HG03558 (cell line): ENCODE results near the gene B3GALNT2.
"Not testable (repeated sequence)": the region's sequence is repeated elsewhere in the genome, so short reads cannot be mapped to it uniquely, and the experiment has no call there.

Source experiments
- ATAC-seq: cut with Tn5 transposase; IDR thresholded peaks from one replicate; pipeline ENCODE4 v1.9.1; 2021; ENCODE audit warnings: moderate number of reproducible peaks; ENCODE audit not compliant: unreplicated experiment; ENCODE audit errors: extremely low read depth

The B3GALNT2 gene

DNA sequence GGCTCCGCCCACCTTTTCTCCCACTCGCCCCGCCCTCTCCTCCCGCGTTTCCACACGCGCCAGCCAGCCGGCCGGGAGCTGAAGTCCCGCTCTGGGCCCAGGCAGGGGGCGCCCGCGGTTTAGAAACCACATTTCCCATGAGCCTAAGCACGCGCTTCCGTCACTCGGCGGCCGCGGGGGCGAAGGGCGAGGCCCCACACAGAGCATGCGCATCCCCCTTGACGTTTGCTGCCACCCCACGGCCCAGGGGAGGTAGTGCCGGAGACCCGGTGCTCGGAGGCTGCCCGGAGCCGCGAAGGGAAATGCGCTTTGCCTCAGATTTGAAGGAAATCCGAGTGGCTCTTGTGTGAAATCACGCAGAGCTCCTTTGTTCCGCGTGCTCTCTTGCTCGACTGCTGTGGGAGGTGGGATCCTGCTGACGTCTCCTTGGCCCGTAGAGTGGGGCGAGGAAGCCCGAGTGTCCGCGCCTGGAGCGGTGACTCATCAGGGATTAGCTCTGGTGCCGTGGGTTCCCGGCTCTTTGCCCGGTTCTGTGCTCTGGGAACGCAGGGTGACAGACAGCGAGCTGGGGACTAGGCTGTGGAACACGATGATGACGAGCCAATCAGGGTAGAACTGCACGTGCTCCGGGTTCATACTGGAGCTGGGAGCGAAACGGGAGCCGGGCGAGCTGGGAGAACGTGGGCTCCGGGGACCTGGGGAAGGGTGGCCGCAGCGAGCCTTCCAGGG is 406 bp upstream of the B3GALNT2 start:
- ATAC-seq: peak; percentile 53

DNA sequence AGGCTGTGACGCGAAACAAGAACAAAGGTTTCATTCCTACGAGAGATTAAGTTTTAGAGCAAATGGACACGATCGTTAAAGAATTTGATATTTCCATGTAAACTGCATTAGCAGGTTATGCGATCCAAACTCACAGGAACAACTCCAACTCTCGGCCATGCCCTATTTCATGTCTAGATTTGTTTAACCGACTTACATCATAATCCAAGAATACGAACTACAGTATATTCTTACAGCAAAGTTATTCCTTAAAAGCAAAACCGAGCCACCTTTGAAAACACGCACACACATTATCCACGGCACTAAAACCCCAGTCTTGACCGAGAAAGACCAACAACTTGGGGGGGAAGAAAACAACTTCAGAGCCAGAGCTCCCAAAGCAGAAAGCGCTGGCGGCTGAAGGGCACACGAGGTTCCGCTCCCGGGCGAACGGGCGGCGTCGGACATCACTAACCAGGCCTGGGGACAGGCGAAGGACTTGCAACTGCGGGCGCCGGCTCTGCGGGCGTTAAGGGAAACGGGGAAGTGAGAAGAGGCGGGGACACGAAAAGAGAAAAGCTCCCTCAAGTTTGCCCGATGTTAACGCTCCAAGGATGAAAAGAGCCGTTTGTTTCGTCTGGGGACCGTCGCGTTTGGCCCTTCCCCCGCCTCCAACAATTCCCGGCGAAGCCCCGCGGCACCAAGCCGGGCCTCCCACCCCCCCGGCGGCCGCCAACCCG is 690 bp downstream of the B3GALNT2 start:
- no peak for ATAC-seq

GRCh38 chr1:235502601-235503402 is 1.4 kb downstream of the B3GALNT2 start:
- ATAC-seq: no peak

GRCh38 chr1:235500971-235501540 is 3.2 kb downstream of the B3GALNT2 start:
- ATAC-seq: no peak

DNA sequence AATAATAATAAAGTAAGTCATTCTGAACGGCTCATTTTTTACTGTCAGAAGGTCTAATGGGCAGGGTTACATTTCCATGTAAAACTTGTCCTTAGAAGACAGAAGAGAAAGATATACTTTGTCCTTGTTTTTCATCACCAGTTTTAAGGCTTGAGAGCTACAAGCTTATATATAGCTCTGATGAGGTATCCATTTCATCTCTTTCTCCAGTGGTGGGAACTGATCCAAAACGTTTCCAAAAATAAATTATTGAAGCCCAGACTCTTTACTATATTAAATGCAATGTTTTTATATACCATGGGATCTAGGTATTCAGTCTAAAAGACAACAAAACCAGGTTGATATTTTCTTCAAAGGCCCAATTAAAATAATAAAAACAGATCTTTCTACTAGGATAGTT is 8.7 kb downstream of the B3GALNT2 start:
- no peak for ATAC-seq

- ATAC-seq: no peak
These were observed 9.2 kb downstream of the B3GALNT2 start for GRCh38 chr1:235495030-235495429.

DNA sequence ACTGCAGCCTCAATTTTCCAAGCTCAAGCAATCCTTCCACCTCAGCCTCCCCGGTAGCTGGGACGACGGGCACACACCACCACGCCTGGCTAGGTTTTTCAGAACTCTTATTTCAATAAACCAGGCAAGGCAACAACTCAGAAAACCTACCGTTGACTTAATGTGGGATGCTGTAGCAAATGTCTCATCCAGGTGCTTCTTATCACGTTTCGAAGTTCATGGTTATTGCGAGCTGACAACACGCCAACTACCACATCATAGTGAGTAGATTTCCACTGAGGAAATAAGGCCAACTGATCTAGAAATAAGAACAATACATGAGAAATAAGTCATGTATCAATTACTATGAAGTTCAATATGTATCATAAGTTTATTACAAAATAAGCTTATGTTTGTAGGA is 9.7 kb downstream of the B3GALNT2 start:
- no peak for ATAC-seq

DNA sequence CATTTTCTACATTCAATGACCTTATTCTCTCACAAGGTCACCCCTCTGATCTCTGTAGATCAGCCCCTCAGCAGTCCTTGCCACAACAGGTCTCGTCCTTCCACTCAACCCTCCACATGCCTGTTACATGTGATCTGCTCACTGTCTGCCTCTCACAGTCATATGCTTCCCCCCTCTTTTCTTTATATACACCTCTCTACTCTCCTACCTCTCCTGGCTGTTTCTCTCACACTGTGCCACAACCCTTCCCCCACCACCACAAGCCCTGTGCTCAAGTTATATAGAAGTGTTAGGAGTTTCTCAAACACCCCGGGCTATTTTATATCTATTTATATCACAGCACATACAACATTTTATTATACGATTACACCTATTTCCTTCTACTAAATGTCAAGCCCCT is 12.6 kb downstream of the B3GALNT2 start:
- no peak for ATAC-seq

DNA sequence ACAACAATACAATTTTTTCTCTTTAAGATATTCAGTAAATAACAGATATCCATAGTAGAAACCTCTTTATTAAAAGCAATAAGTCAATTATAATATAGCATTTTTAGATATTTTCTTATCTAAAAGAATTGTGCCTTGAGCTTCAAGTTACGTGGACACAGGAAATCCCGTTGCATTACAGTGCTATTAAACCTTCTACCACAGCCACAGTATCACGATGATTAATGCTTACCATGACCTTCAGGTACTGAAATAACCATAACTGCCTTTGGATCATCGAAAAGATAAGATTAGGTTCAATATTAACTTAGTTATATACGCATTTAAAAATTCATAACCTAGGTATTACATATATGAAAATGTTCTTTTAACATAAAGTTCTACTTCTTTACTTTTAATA is 17.9 kb downstream of the B3GALNT2 start:
- ATAC-seq: no peak

DNA sequence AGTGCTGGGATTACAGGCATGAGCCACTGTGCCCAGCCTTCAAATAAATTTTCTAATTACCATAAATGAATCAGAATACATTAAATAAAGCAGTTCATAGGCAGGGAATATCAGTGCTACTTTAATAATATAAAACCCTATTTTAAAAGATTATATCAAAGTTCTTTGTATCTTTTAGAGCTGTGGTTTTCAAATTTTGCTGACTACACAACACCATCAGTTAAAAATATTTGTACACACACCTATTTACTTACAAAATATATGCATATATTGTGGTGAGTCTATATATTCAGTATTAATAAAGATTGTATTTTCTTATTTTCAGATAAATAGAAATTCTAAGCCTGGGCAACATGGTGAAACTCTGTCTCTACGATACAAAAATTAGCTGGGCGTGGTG is 18.7 kb downstream of the B3GALNT2 start:
- ATAC-seq: no peak

DNA sequence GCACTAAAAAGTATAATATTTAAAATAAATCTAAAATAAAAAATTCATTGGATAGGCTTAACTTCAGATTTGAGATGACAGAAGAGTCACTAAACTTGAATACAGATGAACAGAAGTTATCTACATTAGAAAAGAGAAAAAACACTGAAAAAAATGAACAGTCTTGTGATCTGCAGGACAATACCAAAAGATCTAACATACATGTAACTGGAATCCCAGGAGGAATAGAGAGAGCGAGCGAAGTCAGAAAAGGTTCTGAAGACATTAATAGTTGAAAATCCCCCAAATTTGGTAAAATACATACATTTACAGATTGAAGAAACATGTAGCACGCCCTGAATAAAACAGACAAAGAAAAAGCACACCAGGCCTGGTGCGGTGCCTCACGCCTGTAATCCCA is 21.2 kb downstream of the B3GALNT2 start:
- ATAC-seq: no peak

DNA sequence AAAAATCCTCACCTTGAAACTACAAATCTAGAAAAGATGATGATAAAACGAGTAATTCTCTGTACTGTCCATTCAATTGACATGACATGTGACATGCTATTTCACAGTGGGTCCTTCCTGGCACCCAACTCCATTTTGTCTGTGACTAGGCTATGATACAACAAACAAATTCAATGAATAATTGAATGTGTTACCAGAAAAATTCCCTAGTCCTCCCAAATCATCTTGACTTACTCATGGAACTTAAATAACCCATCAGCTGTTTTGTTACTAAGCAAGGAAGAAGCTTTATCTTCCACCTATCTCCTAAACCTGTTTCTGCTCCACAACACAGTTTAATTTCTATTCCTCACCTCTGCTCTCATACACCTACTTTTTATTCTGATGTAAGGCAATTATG is 30.4 kb downstream of the B3GALNT2 start:
- ATAC-seq: no peak

GRCh38 chr1:235470741-235471439 is 33.4 kb downstream of the B3GALNT2 start:
- no peak for ATAC-seq

- not testable (repeated sequence) for ATAC-seq
These were observed 34.4 kb downstream of the B3GALNT2 start for GRCh38 chr1:235469897-235470296.

DNA sequence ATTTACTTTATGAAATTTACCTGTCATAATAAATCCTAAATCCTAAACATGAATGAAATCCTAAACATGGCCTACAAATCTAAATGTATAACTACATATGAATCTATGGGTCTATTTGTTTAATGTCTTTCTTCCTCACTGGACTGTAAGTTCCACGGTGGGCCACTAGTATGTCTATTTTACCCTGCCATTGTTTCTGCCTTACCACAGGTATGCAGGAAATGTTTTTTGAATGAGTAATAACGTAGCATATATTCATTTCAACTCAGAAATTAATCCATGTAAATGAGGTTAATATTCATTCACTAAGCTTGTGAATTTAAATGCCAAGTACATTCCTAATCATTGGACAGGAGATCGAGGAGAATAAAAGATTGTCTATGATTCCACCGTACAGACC is 35.3 kb downstream of the B3GALNT2 start:
- ATAC-seq: no peak

DNA sequence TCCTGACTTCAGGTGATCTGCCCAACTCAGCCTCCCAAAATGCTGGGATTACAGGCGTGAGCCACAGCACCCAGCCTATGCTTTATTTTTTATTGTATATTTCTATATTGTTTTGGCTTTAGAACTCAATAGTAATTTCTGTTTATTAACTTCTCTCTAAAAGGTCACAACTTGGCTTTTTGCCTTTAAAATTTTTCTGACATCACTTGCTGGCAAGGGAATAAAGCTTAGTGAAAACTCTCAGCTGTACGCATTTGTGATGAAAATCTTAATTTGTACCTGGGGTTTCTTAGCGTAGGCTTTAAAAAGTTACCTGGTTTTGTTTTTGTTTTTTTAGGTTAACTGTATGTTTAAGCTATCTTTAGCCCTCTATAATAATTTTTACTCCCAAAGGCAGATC is 36.2 kb downstream of the B3GALNT2 start:
- no peak for ATAC-seq

- ATAC-seq: no peak
These were observed 39.2 kb downstream of the B3GALNT2 start for GRCh38 chr1:235465066-235465465.

GRCh38 chr1:235462832-235463231 is 41.4 kb downstream of the B3GALNT2 start:
- ATAC-seq: not testable (repeated sequence)

DNA sequence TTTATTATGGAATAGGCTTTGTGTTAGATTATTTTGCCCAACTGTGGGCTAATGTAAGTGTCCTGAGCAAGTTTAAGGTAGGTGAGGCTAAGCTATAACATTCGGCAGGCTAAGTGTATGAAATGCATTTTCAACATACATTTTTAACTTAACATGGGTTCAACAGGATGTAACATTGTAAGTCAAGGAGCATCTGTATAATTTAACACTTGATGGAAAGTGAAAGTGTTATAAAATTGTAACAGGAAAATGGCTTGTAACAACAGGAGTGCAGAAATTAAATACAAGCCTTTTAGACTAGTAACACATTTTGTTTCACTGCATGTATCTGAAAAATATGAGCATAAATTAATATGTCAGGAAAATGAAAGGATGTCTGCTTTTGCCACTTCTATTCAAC is 42.3 kb downstream of the B3GALNT2 start:
- ATAC-seq: no peak

DNA sequence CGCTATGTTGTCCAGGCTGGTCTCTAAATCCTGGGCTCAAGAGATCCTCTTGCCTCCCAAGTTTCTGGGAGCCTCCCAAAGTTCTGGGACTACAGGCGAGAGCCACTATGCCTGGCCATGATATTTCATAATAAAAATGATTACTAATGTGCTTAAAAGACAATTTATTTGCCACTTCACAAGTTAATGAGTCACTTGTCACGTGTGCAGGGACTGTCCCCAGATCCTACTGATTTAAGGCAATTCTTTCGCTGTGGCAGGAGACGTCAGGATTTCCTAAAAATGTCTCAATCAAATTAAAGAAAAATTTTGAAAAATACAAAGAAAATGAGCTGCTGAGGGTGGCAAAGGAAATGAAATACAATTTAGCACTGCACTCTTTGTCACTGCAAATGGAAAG is 43.5 kb downstream of the B3GALNT2 start:
- no peak for ATAC-seq
